ENCODE results near the gene CD99L2.

CD99L2 gene

GRCh38 chrX:150777328-150777992 lies 121.0 kb downstream of the CD99L2 start:
- H3K4me3 ChIP-seq (ENCODE audit: low read depth, low read length) = no peak overlapping the region
- DNase-seq (ENCODE audit: low read depth) = no peak
- TF ChIP-seq MAX (IDR thresholded peaks at IDR 0.05; ENCODE audit: low read depth, low read length) = no peak
- TF ChIP-seq MYC (IDR thresholded peaks at IDR 0.05; ENCODE audit: low read depth, low read length) = no peak
- no peak for TF ChIP-seq CTCF (IDR thresholded peaks at IDR 0.05; ENCODE audit: low read depth, low read length)
- TF ChIP-seq POLR2A (IDR thresholded peaks at IDR 0.05; ENCODE audit: extremely low read depth, insufficient read length) = no peak

- TF ChIP-seq POLR2A (IDR thresholded peaks at IDR 0.05; ENCODE audit: extremely low read depth, insufficient read length) (no peak), MYC (IDR thresholded peaks at IDR 0.05; ENCODE audit: low read depth, low read length) (no peak), MAX (IDR thresholded peaks at IDR 0.05; ENCODE audit: low read depth, low read length) (no peak), CTCF (IDR thresholded peaks at IDR 0.05; ENCODE audit: low read depth, low read length) (no peak)
Observed at GRCh38 chrX:150775569-150776350, 122.7 kb downstream of the CD99L2 start.

GRCh38 chrX:150774798-150775568 lies 123.5 kb downstream of the CD99L2 start:
- H3K4me3 ChIP-seq (ENCODE audit: low read depth, low read length) = no peak overlapping the region
- DNase-seq (ENCODE audit: low read depth) = no peak
- no peak for TF ChIP-seq MYC (IDR thresholded peaks at IDR 0.05; ENCODE audit: low read depth, low read length)
- TF ChIP-seq MAX (IDR thresholded peaks at IDR 0.05; ENCODE audit: low read depth, low read length) = no peak
- no peak for TF ChIP-seq POLR2A (IDR thresholded peaks at IDR 0.05; ENCODE audit: extremely low read depth, insufficient read length)
- TF ChIP-seq CTCF (IDR thresholded peaks at IDR 0.05; ENCODE audit: low read depth, low read length) = no peak

More at GRCh38 chrX:150775569-150776350, 122.7 kb downstream of the CD99L2 start:
- DNase-seq (ENCODE audit: low read depth) = no peak
- H3K4me3 ChIP-seq (ENCODE audit: low read depth, low read length) = no peak overlapping the region

GRCh38 chrX:150773634-150774033 lies 124.8 kb downstream of the CD99L2 start:
- no peak for DNase-seq (ENCODE audit: low read depth)
- no peak overlapping the region for H3K4me3 ChIP-seq (ENCODE audit: low read depth, low read length)
- TF ChIP-seq MAX (IDR thresholded peaks at IDR 0.05; ENCODE audit: low read depth, low read length) = no peak
- TF ChIP-seq CTCF (IDR thresholded peaks at IDR 0.05; ENCODE audit: low read depth, low read length) = no peak
- no peak for TF ChIP-seq MYC (IDR thresholded peaks at IDR 0.05; ENCODE audit: low read depth, low read length)
- no peak for TF ChIP-seq POLR2A (IDR thresholded peaks at IDR 0.05; ENCODE audit: extremely low read depth, insufficient read length)

- no peak for DNase-seq (ENCODE audit: low read depth)
- TF ChIP-seq MYC (IDR thresholded peaks at IDR 0.05; ENCODE audit: low read depth, low read length) (no peak), POLR2A (IDR thresholded peaks at IDR 0.05; ENCODE audit: extremely low read depth, insufficient read length) (no peak), CTCF (IDR thresholded peaks at IDR 0.05; ENCODE audit: low read depth, low read length) (no peak), MAX (IDR thresholded peaks at IDR 0.05; ENCODE audit: low read depth, low read length) (no peak)
- H3K4me3 ChIP-seq (ENCODE audit: low read depth, low read length) = no peak overlapping the region
Observed at GRCh38 chrX:150773117-150773516, 125.4 kb downstream of the CD99L2 start.
